ENCODE measurements around the gene MED26.

- TF ChIP-seq CTCF (IDR thresholded peaks at IDR 0.05; ENCODE audit: poor library complexity): no peak
- TF ChIP-seq EZH2 (IDR thresholded peaks at IDR 0.05; ENCODE audit: borderline replicate concordance): no peak
- TF ChIP-seq EZH2phosphoT487 (IDR thresholded peaks at IDR 0.05; ENCODE audit: low read depth, severe bottlenecking, unreplicated experiment): no peak
These were observed 27.2 kb downstream of the MED26 start for GRCh38 chr19:16600824-16601223.

Measured in hepatocyte (in vitro differentiated cells).